ENCODE measurements around the gene WDHD1. TPM values are rescaled to one million over a fixed set of nuclear protein-coding genes. Genes with fewer than 3 reads are reported as not detected.

Gene WDHD1
- 15.0 TPM for total RNA-seq (ENCODE audit: unreplicated experiment)
- long read RNA-seq, full-length matches to known transcripts, result 1 of 6 reads
- long read RNA-seq, partial matches to known transcripts, result 4 of 6 reads
- long read RNA-seq, other reads (novel, unspliced or antisense), result 1 of 6 reads

- TF ChIP-seq, protein P1, sequence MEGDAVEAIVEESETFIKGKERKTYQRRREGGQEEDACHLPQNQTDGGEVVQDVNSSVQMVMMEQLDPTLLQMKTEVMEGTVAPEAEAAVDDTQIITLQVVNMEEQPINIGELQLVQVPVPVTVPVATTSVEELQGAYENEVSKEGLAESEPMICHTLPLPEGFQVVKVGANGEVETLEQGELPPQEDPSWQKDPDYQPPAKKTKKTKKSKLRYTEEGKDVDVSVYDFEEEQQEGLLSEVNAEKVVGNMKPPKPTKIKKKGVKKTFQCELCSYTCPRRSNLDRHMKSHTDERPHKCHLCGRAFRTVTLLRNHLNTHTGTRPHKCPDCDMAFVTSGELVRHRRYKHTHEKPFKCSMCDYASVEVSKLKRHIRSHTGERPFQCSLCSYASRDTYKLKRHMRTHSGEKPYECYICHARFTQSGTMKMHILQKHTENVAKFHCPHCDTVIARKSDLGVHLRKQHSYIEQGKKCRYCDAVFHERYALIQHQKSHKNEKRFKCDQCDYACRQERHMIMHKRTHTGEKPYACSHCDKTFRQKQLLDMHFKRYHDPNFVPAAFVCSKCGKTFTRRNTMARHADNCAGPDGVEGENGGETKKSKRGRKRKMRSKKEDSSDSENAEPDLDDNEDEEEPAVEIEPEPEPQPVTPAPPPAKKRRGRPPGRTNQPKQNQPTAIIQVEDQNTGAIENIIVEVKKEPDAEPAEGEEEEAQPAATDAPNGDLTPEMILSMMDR (IDR thresholded peaks at IDR 0.05; ENCODE audit: unreplicated experiment), result no peak
- Mint-ChIP-seq H3K36me3 (ENCODE audit: low read depth, unreplicated experiment) (no peaks in the 10 kb centered on the region), H3K4me3 (ENCODE audit: unreplicated experiment) (peak within 1 kb of the TSS; percentile 90), H3K4me1 (ENCODE audit: unreplicated experiment) (peaks cover 45% of the 10 kb centered on the region), H3K27ac (ENCODE audit: unreplicated experiment) (peak within 1 kb of the TSS; percentile 91), H3K27me3 (ENCODE audit: unreplicated experiment) (no peaks in the 10 kb centered on the region), H3K9me3 (ENCODE audit: unreplicated experiment) (no peaks in the 10 kb centered on the region)
- DNase-seq (ENCODE audit: low spot score), result peak; percentile 97
These were observed at the start of gene WDHD1, which contains the start of gene SOCS4 for GRCh38 chr14:55026793-55027561. Gene WDHD1 (minus strand): TSS chr14:55027099. CDS start chr14:55026787, 312 bp downstream. Gene SOCS4 (plus strand): TSS chr14:55027236. CDS start chr14:55043042, 15,806 bp downstream.

DNA sequence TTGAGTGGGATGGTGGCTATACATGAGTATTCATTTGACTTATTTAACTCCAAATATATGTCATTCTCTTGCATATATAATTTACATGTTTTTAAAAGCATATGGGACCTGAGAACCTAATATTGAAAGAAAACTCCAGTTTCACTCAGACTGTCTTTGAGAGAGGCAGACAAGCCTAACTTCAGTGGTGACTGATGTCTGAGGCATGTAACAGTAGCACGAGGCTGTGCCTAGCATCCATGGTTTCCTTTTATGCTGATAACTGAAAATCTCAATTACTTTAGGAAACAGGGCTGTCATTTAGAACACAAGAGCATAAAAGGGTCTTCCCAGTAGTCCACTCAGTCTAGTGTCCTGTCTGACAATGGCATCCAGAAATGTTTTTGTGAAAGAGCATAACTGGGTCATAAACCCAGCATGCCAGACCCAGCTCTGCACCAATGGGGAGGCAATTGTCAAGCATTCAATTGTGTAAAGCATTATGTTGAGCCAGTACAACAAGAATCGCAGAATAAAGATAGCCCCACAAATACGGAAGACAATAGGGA is 48.8 kb upstream of the WDHD1 start:
- H3K27ac Mint-ChIP-seq (ENCODE audit: unreplicated experiment), result no peak overlapping the region
- H3K4me3 Mint-ChIP-seq (ENCODE audit: unreplicated experiment), result no peak overlapping the region
- no peaks in the 10 kb centered on the region for H3K36me3 Mint-ChIP-seq (ENCODE audit: low read depth, unreplicated experiment)
- DNase-seq (ENCODE audit: low spot score), result no peak
- TF ChIP-seq, protein P1 (IDR thresholded peaks at IDR 0.05; ENCODE audit: unreplicated experiment), result no peak
- H3K27me3 Mint-ChIP-seq (ENCODE audit: unreplicated experiment), result peaks cover 2% of the 10 kb centered on the region
- peaks cover 5% of the 10 kb centered on the region for H3K4me1 Mint-ChIP-seq (ENCODE audit: unreplicated experiment)
- no peaks in the 10 kb centered on the region for H3K9me3 Mint-ChIP-seq (ENCODE audit: unreplicated experiment)

DNA sequence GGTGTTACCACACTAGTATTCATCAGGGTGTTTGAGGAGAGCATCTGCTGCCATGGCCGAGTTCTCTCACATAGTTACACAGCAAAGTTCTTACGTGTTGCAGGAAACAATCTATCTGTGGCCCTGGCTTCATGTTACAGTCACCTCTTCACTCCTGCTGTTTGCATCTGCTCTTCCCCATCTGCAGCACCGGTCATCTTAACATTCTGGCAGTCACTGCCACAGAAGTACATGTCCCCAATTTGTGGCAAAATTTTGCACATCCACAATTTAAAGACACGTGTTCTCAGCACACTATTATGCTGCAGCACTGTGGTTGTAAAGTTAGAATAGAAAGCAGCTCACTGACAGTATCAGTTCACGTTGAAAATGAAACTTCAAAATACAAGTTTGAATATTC is 47.8 kb upstream of the WDHD1 start:
- Mint-ChIP-seq H3K4me1 (ENCODE audit: unreplicated experiment) (peaks cover 5% of the 10 kb centered on the region), H3K27ac (ENCODE audit: unreplicated experiment) (no peak overlapping the region), H3K4me3 (ENCODE audit: unreplicated experiment) (no peak overlapping the region), H3K36me3 (ENCODE audit: low read depth, unreplicated experiment) (no peaks in the 10 kb centered on the region), H3K27me3 (ENCODE audit: unreplicated experiment) (peaks cover 2% of the 10 kb centered on the region), H3K9me3 (ENCODE audit: unreplicated experiment) (no peaks in the 10 kb centered on the region)
- DNase-seq (ENCODE audit: low spot score), result no peak
- TF ChIP-seq, protein P1 (IDR thresholded peaks at IDR 0.05; ENCODE audit: unreplicated experiment), result no peak

GRCh38 chr14:55073856-55074255 is 47.0 kb upstream of the WDHD1 start:
- peaks cover 5% of the 10 kb centered on the region for H3K4me1 Mint-ChIP-seq (ENCODE audit: unreplicated experiment)

More at GRCh38 chr14:55073856-55074255, 47.0 kb upstream of the WDHD1 start:
- Mint-ChIP-seq H3K27ac (ENCODE audit: unreplicated experiment) (no peak overlapping the region), H3K36me3 (ENCODE audit: low read depth, unreplicated experiment) (no peaks in the 10 kb centered on the region), H3K27me3 (ENCODE audit: unreplicated experiment) (peaks cover 2% of the 10 kb centered on the region), H3K9me3 (ENCODE audit: unreplicated experiment) (no peaks in the 10 kb centered on the region), H3K4me3 (ENCODE audit: unreplicated experiment) (no peak overlapping the region)
- TF ChIP-seq, protein P1 (IDR thresholded peaks at IDR 0.05; ENCODE audit: unreplicated experiment), result no peak
- no peak for DNase-seq (ENCODE audit: low spot score)

Data from endothelial cell (in vitro differentiated cells).